GM19238 (cell line): Measurements from ENCODE around the gene COPZ2.
A peak's percentile ranks its signal among the peaks of the same experiment; 100 is the strongest.
"Not testable (repeated sequence)": the region's sequence is repeated elsewhere in the genome, so short reads cannot be mapped to it uniquely, and the experiment has no call there.

Experiments used
- DNase-seq: peaks from one replicate; pipeline ENCODE4 v3.0.0; 2011; ENCODE audit warnings: low spot score; ENCODE audit not compliant: insufficient read length

The COPZ2 gene

GRCh38 chr17:48031966-48032365 lies 5.6 kb downstream of the COPZ2 start:
- DNase-seq = no peak

GRCh38 chr17:48030531-48030930 lies 7.1 kb downstream of the COPZ2 start:
- no peak for DNase-seq

GRCh38 chr17:48028736-48029135 lies 8.9 kb downstream of the COPZ2 start:
- no peak for DNase-seq

- DNase-seq = no peak
These were observed 10.1 kb downstream of the COPZ2 start for GRCh38 chr17:48027322-48027981.

GRCh38 chr17:48026502-48027321 lies 10.9 kb downstream of the COPZ2 start:
- DNase-seq = peak; percentile 79

- no peak for DNase-seq
These were observed 11.6 kb downstream of the COPZ2 start for GRCh38 chr17:48025904-48026501.

- DNase-seq = peak; percentile 87
These were observed 12.3 kb downstream of the COPZ2 start for GRCh38 chr17:48025040-48025903.

DNA sequence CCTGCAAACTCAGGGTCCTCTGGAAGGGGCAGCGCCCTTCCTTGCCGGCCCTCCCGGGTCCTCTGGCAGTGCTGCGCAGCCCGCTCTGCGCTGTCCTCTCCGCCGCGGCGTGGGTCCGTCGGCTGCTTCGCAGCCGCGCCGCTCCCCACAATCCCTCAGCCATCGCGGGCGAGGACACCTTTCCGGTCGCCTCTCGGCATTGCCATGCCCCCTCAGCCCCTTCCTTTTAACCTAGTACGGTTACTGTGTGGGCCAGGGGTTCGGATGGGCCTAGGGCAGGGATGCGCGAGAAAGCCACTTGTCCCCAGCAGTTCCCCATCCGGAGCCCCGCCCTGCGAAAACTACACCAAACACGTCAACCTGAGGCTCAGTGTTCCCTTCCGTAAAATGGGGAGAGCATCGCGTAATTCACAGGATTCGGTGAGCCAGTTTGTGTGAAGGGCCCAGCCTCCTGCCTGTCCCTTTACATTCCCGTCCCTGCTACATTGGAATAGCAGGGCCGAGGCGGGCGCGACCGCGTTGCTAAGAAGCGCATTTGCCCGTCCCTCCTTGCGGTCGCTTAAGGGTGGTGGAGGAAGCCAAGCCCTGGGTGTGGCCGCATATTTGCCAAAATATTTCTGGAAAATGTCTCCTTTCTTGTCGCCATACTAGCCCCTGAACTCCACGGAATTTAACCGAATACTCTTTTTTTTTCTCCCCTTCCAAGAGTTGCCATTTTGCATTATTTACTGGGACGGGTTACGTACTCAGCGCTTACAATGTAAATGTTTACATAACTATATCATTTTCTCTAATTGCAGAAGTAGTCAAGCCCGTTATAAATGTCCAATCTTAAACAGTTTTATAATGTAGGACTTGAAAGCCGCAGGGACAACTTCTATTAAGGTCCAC lies 13.2 kb downstream of the COPZ2 start:
- no peak for DNase-seq

GRCh38 chr17:48023400-48024148 lies 14.0 kb downstream of the COPZ2 start:
- DNase-seq = no peak

DNA sequence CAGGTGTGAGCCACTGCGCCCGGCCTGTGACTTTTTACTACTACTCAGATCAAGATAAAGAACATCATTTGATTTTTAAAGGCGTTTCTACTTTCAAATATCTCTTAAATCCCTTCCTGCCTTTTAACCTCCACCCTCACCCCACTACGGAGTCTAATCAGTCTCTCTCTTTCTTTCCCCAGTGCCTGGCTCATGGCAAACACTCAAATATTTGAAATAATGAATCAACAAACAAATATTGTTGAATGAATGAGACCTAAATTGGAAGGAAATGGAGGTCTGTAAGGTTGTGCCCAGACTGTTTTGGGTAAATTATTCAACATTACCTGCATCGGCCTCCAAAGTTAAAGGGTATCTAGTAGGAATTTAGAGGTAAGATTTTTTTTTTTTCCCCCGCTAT lies 14.7 kb downstream of the COPZ2 start:
- no peak for DNase-seq

DNA sequence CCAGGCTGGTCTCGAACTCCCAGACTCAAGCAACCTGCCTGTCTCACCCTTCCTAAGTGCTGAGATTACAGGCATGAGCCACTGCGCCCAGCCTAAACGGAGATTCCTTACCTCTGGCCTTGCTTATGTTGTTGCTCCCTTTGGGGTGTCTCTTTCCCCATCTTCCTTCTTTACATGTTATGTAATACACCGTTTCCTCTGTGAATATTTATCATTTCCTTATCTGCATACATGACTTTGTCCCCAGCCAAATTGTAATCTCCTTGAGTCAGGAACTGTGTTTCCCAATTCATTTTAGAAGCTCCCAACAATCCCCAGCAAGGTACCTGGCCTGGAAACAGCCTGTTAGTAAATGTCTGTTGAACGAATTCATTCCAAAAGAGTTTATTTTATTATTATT lies 15.7 kb downstream of the COPZ2 start:
- DNase-seq = no peak

DNA sequence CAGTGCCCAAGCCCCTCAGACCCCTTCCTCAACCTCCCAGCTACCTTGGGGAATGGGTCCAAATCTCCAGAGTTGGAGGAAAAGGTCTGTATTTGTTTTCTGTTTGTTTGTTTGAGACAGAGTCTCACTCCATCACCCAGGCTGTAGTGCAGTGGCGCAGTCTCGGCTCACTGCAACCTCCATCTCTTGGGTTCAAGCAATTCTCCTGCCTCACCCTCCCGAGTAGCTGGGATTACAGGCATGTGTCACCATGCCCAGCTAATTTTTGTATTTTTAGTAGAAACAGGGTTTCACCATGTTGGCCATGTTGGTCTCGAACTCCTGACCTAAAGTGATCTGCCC lies 19.8 kb downstream of the COPZ2 start:
- not testable (repeated sequence) for DNase-seq

DNA sequence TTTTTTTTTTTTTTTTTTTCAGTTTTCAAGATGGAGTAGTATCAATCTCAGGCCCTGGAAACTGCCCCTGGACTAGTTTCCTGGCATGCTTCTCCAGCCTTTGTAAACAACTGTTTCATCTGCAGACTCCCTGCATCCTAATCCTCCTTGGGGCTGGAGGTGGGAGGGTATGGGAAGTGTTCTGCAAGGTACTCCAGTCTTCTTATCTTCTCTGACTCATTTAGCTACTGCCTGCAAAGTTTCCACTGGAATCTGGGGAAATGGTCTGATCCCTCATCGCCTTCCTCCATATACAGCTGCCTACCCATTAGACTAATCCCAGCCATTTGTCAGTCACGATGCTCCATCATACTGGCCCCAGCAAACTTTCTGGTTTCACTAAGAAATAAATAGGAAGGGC lies 21.5 kb downstream of the COPZ2 start:
- no peak for DNase-seq

DNA sequence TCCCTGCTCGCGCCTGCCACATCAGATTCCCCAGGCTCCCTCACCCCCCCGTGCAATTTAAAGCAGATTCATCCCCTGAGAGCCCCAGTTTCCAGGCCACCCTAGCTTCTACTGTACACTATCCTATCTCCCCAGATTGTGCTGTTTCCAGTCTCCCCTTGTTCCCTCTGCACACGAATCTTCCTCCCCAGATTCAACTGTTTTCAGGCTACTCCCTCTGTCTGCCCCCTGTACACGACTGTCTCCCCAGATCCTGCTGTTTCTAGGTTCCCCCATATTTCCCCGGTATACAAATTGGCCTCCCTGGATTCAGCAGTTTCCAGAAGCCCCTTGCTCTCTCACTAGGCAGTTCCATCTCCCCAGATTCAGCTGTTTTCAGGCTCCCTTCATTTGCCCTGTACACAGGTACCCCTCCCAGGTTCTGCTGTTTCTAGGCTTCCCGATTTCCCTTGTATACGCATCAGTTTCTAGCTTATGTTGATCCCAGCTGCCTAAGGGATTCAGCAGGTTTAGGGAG lies 22.9 kb downstream of the COPZ2 start:
- DNase-seq = no peak

- DNase-seq = no peak
These were observed 23.6 kb downstream of the COPZ2 start for GRCh38 chr17:48013876-48014594.

DNA sequence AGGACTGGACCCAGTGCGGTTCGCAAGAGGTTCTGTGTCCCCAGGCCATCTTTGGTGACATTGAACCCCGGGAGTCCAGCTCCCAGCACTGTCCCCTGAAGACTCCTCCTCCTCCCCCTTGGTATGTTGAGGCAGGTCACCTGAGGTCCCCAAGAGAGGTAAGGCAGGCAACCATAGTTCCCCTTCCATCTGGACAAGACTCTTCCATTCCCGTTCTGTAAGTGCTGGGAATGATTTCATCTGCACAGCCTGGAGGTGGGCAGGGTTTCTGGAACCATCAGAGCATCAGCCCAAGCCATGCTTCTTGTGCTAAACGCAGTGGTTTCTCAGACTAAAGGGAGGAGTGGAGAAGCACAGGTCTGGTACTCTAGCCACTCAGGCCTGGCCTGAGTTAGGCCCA lies 24.9 kb downstream of the COPZ2 start:
- DNase-seq = no peak

DNA sequence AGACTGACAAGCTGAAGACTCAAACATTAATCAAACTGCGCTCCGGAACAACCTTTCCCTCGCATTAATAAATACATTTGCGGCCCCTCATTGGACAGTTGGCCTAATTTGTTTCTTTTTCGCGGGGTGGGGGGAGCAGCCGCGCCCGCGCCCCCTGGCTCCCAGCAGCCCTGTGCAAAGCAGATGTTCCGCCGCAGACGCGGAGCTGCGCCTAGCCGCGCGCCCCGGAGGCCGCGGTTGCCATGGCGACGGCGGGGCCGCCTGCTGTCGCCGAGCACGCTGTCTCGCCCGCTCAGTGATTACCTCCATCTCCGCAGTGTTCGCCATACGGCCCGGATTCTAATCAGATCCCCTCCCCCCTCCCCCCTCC lies 25.5 kb downstream of the COPZ2 start:
- DNase-seq = peak; percentile 73

GRCh38 chr17:48011405-48012150 lies 26.0 kb downstream of the COPZ2 start:
- peak; percentile 41 for DNase-seq
